Activated naive CD4-positive, alpha-beta T cell treated with anti-CD3 and anti-CD28 coated beads for 36 hours (primary cell): Measurements from ENCODE around the gene XXYLT1. TPM values are rescaled to one million over a fixed set of nuclear protein-coding genes. Genes with fewer than 3 reads are reported as not detected.
A peak's percentile ranks its signal among the peaks of the same experiment; 100 is the strongest.

ENCODE experiments used
- CTCF ChIA-PET: fragments of 350-600 bp; sonication (Branson Sonifier 250); formaldehyde crosslinking; loops from one replicate; lab custom pipeline; 2021; ENCODE audit warnings: antibody characterized with exemption; lab: Charles Lee
- DNase-seq: peaks from one replicate; pipeline ENCODE4 v3.0.0-alpha.2; 2020
- H3K27ac Mint-ChIP-seq: one replicate; pipeline ENCODE4 v1.8.0; 2021; ENCODE audit warnings: mild to moderate bottlenecking, mixed read lengths
- H3K27me3 Mint-ChIP-seq: one replicate; pipeline ENCODE4 v1.8.0; 2021; ENCODE audit warnings: low read depth, mixed read lengths
- H3K36me3 Mint-ChIP-seq: one replicate; pipeline ENCODE4 v1.8.0; 2021; ENCODE audit warnings: low read depth, mixed read lengths
- H3K4me1 Mint-ChIP-seq: one replicate; pipeline ENCODE4 v1.8.0; 2021; ENCODE audit warnings: low read depth, mixed read lengths
- H3K4me3 Mint-ChIP-seq: one replicate; pipeline ENCODE4 v1.8.0; 2021; ENCODE audit warnings: mild to moderate bottlenecking, moderate library complexity, mixed read lengths
- H3K9me3 Mint-ChIP-seq: one replicate; pipeline ENCODE4 v1.8.0; 2021; ENCODE audit warnings: mixed read lengths
- intact Hi-C: fragments of 100-400 bp; cut with micrococcal nuclease; formaldehyde crosslinking; loops from one replicate; pipeline ENCODE4 v1.15.1; 2023
- total RNA-seq, 2 experiments: library from RNA; stranded (reverse); gene quantifications; one replicate each; pipeline ENCODE4 v1.2.3, GENCODE V29; 2021

Gene XXYLT1
- total RNA-seq, 2 experiments from 2014 or later = 1.8 to 2.5 TPM

DNA sequence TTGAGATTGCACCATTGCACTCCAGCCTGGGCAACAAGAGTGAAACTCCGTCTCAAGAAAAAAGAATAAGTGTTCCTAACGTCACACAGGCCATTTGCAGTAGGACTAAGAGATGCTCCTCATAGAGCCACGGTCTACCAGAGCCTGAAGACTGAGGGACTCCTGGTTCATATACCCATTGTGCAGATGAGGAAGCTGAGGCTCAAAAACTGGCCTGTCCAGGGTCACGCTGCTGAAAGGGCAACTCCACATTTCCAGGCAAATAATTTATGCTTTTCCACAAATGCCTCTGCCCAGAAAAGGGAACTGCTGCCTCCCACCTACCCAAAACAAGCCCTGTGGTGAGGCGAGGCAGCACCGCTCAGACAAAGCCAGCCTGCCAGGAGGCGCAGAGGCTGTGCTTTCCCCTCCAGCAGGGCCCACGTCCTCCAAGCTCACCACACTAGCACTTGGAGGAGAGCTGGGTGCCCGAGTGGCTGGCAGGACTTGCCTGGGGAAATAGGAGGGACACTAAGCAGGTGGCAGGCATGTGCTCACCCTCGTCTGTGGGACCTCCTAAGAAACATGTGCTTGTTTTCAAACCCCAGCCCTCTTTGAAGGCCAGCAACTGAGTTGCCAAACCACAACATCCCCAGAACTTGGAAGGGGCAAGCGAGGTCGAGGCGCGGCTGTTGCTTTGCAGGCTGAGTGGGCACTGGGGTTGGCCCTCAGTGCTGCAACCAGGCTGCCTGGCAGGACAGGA lies 195.6 kb downstream of the XXYLT1 start:
- CTCF ChIA-PET = no interaction called here
- intact Hi-C loops = no loop called here
- Mint-ChIP-seq H3K27ac (no peak overlapping the region), H3K4me1 (no peaks in the 10 kb centered on the region), H3K36me3 (no peaks in the 10 kb centered on the region), H3K9me3 (no peaks in the 10 kb centered on the region), H3K27me3 (no peaks in the 10 kb centered on the region), H3K4me3 (no peak overlapping the region)
- no peak for DNase-seq

DNA sequence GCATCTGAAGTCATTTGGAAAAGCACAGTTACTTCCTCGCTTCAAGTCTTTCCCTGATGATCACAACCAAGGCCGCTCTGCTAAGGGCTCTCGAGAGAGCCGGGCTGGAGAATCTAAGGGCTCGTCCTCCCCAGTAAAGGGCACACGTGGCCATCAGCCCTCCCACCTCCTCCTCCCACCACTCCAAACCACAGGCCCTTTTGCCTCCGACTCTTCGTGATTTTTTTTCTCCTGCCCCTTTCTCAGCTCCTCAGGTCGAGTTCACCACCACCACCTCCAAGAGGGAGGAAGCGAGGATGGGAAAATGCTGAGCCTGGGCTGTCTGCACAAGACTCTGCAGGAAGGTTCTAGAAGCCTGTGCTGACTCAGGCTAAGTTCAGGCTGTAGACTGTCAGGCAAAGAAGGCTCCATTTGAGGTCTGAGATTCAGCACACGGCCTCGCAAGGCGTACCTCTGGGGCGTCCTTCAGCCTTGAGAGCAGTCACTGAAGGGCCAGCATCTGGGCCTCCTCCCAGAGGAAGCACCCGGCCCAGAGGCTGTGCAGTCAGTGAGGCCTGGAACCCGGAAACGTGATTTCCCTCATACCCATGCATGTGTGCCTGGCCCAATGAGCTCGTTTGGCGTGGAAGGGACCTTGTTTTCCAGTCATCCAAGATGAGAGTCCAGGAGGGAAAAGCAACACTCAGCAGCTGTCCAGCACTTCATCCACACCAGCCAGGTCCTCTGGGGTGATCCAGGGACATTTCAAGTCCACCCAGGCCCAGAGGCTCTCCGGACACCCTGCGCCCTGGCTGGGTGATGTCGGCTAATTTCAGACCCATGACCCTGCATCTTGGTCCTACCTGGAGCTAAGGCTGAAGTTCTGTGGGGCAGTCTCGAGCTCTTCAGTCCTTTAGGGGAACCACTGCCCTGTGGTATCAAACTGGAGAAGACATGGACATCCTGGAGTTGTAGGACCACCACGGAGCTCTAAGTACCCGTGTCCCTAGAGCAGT lies 196.8 kb downstream of the XXYLT1 start:
- CTCF ChIA-PET = no interaction called here
- H3K27me3 Mint-ChIP-seq = no peaks in the 10 kb centered on the region
- H3K36me3 Mint-ChIP-seq = no peaks in the 10 kb centered on the region
- peak; percentile 1 for DNase-seq
- no peaks in the 10 kb centered on the region for H3K9me3 Mint-ChIP-seq
- intact Hi-C loops = no loop called here
- H3K4me3 Mint-ChIP-seq = no peak overlapping the region
- no peak overlapping the region for H3K27ac Mint-ChIP-seq
- no peaks in the 10 kb centered on the region for H3K4me1 Mint-ChIP-seq

DNA sequence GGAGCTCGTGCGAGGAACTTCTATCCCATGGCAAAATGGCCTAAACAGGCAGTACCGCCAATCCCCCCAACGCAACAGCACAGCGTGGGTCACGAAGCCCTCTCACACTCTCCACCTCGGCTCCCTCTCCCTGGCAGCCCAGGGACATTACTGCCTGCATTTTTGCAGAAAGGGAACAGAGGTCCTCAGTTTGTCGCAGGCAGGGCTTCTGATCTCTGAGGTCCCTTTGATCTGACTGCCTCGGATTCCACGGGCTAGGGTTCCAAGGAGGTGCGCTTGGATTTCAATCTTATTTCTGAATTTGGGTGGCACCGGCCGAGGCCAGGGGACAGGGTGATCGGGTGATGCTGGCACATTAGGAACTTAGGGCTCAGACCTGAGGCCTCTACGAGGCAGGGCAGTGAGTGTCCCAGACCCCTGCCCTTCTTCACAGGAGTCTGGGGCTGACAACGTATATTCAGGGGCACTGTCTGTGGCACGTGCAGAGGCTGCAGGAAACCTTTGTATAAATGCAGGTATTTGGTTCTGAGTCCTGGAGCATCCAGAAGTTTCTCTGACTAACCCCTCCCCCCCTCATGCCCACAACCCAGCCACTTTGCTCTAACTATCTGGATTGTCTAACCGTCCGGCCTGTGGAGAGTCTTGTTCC lies 197.9 kb downstream of the XXYLT1 start:
- Mint-ChIP-seq H3K4me1 (no peaks in the 10 kb centered on the region), H3K27me3 (no peaks in the 10 kb centered on the region), H3K4me3 (no peak overlapping the region), H3K27ac (no peak overlapping the region), H3K9me3 (no peaks in the 10 kb centered on the region), H3K36me3 (no peaks in the 10 kb centered on the region)
- intact Hi-C loops = no loop called here
- CTCF ChIA-PET = no interaction called here
- no peak for DNase-seq

DNA sequence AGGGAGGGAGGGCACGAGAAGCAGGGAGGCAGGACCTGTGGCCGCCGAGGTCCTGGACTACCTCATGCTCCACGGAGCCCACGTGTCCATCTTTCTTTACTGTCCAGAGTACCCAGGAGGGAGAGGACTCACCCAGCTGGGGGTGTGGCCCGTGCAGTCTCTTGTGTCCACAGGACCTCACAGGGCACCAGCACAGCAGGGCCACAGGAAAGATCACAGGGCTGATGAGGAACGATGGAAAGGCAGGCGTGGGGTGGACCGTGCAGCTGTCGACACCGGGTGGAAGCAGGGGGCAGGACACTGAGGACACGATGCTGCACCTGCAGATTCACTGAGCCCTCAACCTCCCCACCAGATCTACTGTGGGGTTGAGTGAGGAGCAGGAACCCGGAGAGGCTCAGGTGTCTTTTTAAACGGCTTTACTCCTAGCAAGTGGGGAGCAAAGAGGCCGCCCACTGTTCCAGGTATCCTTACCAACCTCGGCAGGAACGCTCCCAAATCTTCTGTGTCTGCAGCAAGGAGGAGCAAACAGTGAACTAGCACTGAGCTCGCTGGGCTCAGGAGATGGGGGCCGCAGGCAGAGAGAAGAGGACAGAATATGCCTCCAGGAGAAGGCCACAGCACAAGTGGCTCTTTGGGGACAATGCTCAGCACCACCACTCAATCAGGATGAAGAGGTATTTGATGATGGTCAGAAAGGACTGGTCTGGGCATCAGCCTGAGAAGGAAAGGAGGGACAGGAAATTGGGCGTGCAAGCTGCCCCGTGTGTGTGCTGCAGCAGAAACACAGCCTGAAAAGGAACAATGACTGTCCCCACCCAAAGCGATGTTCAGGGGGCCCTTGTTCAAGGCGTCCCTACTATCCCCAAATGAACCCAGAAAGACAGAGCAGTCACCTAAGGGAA lies 198.8 kb downstream of the XXYLT1 start:
- CTCF ChIA-PET = no interaction called here
- Mint-ChIP-seq H3K4me3 (no peak overlapping the region), H3K36me3 (no peaks in the 10 kb centered on the region), H3K27me3 (no peaks in the 10 kb centered on the region), H3K4me1 (no peaks in the 10 kb centered on the region), H3K9me3 (no peaks in the 10 kb centered on the region), H3K27ac (no peak overlapping the region)
- intact Hi-C loops = no loop called here
- peak; percentile 0 for DNase-seq

DNA sequence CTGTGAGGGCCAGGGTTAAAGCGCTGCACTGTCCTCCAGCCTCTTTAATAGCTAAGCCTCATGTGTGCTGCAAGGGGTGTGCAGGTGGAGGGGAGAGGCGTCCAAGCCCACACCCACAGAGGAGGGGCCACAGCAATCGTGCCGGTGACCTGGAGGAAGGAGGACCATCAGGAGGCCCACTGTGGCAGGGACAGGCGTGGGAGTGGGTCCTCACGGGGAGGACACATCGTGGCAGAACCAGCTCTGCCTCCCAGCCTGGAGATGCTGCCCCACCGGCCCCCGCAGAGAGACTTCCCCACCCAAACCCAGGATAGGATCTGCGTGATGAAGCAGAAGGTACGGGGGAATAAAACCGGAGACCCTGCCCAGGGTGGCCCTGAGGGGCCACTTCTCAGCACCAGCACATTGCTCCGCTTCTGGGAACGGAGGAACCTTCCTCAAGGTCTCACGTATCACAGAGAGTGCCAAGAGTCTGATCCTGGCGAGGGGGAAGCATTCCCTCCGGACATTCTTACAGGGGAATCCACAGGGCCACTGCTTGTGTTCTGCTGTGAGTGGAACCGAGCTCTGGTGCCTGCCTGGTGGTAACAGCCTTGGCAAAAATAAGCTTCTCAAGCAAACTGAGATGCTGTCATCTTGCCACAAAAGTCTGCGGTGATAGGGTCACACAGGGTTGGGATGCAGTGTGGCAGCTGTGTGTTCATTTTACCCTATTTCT lies 199.8 kb downstream of the XXYLT1 start:
- H3K9me3 Mint-ChIP-seq = no peaks in the 10 kb centered on the region
- H3K36me3 Mint-ChIP-seq = no peaks in the 10 kb centered on the region
- DNase-seq = peak; percentile 1
- no peak overlapping the region for H3K4me3 Mint-ChIP-seq
- CTCF ChIA-PET = no interaction called here
- H3K4me1 Mint-ChIP-seq = no peaks in the 10 kb centered on the region
- no peaks in the 10 kb centered on the region for H3K27me3 Mint-ChIP-seq
- intact Hi-C loops = no loop called here
- H3K27ac Mint-ChIP-seq = no peak overlapping the region

DNA sequence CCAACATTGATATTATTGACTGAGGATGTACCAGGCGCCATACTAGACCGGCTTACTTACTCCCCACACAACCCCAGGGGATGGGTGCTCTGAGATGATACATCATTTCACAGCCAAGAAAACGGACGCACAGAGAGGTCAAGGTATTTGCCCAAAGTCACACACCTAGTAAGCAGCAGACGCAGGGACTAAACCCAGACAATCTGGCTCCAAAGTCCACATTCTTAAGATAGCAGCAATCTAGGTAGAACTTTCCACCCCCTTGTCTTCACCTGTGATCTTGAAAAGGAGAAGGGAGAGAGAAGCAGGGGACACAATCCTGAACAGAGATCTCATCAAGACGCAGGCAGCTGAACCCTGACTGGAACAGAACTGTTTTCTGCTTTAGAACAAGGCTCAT lies 200.6 kb downstream of the XXYLT1 start:
- Mint-ChIP-seq H3K27me3 (no peaks in the 10 kb centered on the region), H3K9me3 (no peaks in the 10 kb centered on the region), H3K27ac (no peak overlapping the region), H3K36me3 (no peaks in the 10 kb centered on the region), H3K4me1 (no peaks in the 10 kb centered on the region), H3K4me3 (no peak overlapping the region)
- intact Hi-C loops = no loop called here
- no peak for DNase-seq
- CTCF ChIA-PET = no interaction called here

DNA sequence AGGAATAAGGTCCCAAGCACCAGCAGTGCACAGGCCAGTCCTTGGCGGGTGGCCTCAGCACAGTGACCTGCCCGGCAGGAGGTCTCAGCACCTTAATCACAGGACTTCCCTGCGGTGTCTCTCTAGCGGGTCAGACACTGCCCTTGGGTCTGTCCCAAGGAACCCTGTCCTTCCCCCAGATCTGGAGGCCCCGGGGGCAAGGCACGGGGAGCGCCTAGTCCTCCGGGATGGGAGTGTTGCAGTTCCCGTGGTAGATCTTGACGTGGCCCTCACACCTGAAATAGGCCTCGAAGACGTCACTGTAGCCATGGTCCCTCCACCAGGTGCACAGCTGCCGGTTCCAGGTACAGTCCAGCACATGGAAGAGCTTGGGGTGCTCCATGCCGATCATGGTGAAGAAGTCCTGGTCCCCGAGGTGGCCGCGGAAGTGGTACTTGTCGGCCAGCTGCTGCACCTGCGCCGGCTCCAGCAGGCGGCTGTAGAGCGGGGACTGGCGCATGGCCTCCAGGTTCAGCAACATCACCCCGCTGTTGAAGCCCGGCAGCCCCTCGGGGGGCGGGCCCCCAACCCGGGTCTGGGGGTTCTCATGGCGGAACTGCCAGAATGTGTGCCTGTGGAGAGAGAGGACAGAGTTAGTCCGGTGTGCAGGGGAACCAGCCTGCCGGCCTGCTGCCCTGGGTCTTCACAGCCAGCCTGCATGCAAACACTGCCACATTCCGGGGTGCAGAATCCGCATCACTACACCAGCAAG lies 201.3 kb downstream of the XXYLT1 start:
- H3K4me1 Mint-ChIP-seq = no peaks in the 10 kb centered on the region
- no peaks in the 10 kb centered on the region for H3K36me3 Mint-ChIP-seq
- no peak overlapping the region for H3K27ac Mint-ChIP-seq
- DNase-seq = peak; percentile 1
- H3K9me3 Mint-ChIP-seq = no peaks in the 10 kb centered on the region
- intact Hi-C loops = no loop called here
- H3K4me3 Mint-ChIP-seq = no peak overlapping the region
- CTCF ChIA-PET = no interaction called here
- no peaks in the 10 kb centered on the region for H3K27me3 Mint-ChIP-seq

DNA sequence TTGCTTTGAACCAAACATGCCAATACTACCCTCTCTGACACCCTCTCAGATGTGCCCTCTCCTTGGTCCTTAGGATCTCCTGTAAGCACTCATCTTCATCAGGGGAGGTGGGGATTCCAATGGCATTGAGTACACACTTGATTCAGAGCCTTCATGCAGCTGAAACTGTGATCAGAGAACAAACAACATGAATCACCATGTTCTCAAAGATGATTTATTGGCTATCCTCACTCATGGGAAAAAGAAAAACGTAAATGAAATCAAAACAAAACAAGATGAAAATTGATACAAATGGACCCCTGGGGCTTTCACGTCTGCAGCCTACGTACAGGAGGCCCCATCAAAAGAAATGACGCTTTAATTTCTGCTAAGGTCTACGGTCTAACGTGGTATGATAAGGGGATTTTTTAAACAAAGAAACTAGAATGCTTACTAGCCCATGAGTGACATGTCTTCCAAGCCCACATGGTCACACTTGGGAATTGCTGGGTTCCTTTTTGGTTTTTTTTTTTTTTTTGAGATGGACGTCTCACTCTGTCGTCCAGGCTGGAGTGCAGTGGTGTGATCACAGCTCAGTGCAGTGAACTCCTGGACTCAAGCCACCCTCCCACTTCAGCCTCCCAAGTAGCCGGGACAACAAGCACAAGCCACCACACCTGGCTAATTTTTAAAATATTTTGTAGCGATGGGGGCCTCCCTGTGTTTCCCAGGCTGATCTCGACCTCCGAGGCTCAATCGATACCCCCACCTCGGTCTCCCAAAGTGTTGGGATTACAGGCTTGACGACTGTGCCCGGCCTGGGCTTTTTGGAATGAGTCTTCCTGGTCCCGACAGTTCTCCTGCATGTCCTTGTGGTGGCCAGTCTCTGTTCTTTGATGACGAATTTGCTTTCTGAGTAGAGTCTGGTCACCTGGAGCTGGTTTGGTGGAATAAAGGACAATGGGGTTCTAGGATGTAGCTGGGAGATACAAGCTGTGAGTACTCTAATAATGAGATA lies 202.6 kb downstream of the XXYLT1 start:
- Mint-ChIP-seq H3K27me3 (no peaks in the 10 kb centered on the region), H3K27ac (no peak overlapping the region), H3K9me3 (no peaks in the 10 kb centered on the region), H3K36me3 (no peaks in the 10 kb centered on the region), H3K4me3 (no peak overlapping the region), H3K4me1 (no peaks in the 10 kb centered on the region)
- intact Hi-C loops = no loop called here
- CTCF ChIA-PET = no interaction called here
- no peak for DNase-seq

DNA sequence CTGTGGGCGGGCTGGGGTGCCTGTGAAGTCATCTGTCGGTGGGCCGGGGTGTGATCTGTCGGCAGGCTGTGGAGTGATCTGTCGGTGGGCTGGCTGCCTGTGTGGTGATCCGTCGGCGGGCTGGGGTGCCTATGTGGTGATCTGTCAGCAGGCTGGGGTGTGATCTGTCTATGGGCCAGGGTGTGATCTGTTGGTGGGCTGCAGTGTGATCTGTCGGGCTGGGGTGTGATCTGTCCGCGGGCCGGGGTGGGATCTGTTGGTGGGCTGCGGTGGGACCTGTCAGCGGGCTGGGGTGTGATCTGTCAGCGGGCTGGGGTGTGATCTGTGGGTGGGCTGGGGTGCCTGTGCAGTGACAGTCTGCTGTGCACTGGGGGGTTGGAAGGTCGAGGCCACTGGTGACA lies 204.5 kb downstream of the XXYLT1 start:
- Mint-ChIP-seq H3K27ac (no peak overlapping the region), H3K4me3 (no peak overlapping the region), H3K27me3 (no peaks in the 10 kb centered on the region), H3K9me3 (no peaks in the 10 kb centered on the region), H3K36me3 (no peaks in the 10 kb centered on the region), H3K4me1 (no peaks in the 10 kb centered on the region)
- CTCF ChIA-PET = no interaction called here
- no peak for DNase-seq
- intact Hi-C loops = no loop called here

DNA sequence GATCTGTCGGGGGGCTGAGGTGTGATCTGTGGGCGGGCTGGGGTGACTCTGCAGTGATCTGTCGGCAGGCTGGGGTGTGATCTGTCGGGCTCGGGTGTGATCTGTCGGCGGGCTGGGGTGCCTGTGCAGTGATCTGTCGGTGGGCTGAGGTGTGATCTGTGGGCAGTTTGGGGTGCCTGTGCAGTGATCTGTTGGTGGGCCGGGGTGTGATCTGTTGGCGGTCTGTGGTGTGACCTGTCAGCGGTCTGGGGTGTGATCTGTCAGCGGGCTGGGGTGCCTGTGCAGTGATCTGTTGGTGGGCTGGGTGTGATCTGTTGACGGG lies 205.1 kb downstream of the XXYLT1 start:
- H3K36me3 Mint-ChIP-seq = no peaks in the 10 kb centered on the region
- CTCF ChIA-PET = no interaction called here
- H3K27me3 Mint-ChIP-seq = no peaks in the 10 kb centered on the region
- H3K4me1 Mint-ChIP-seq = no peaks in the 10 kb centered on the region
- no peak overlapping the region for H3K27ac Mint-ChIP-seq
- no peak for DNase-seq
- no peak overlapping the region for H3K4me3 Mint-ChIP-seq
- H3K9me3 Mint-ChIP-seq = no peaks in the 10 kb centered on the region
- intact Hi-C loops = no loop called here
